Activated T-cell treated with anti-CD3 and anti-CD28 coated beads, Interleukin-2, amount 50 U/mL, for 24 hours (primary cell): ENCODE data around the gene ADRA2C.

Source experiments
- DNase-seq: peaks from one replicate; pipeline ENCODE4 v3.0.0-alpha.2; 2020
- H3K27ac Mint-ChIP-seq: 2 replicates; pipeline ENCODE4 v1.8.0; 2020; ENCODE audit warnings: mild to moderate bottlenecking, mixed read lengths
- H3K27me3 Mint-ChIP-seq: 2 replicates; pipeline ENCODE4 v1.8.0; 2020; ENCODE audit warnings: mixed read lengths
- H3K36me3 Mint-ChIP-seq: 2 replicates; pipeline ENCODE4 v1.8.0; 2020; ENCODE audit warnings: low read depth, mixed read lengths
- H3K4me1 Mint-ChIP-seq: 2 replicates; pipeline ENCODE4 v1.8.0; 2020; ENCODE audit warnings: low read depth, mixed read lengths
- H3K4me3 Mint-ChIP-seq: 2 replicates; pipeline ENCODE4 v1.8.0; 2020; ENCODE audit warnings: mild to moderate bottlenecking, moderate library complexity, mixed read lengths
- H3K9me3 Mint-ChIP-seq: 2 replicates; pipeline ENCODE4 v1.8.0; 2020; ENCODE audit warnings: mixed read lengths

ADRA2C gene

GRCh38 chr4:3744901-3745300 lies 21.3 kb upstream of the ADRA2C start:
- no peak for DNase-seq
- Mint-ChIP-seq H3K4me3 (no peak overlapping the region), H3K4me1 (no peaks in the 10 kb centered on the region), H3K27me3 (peaks cover 73% of the 10 kb centered on the region), H3K9me3 (peaks cover 3% of the 10 kb centered on the region), H3K27ac (no peak overlapping the region), H3K36me3 (no peaks in the 10 kb centered on the region)

- H3K27me3 Mint-ChIP-seq = peaks cover 73% of the 10 kb centered on the region
- H3K4me1 Mint-ChIP-seq = no peaks in the 10 kb centered on the region
- no peaks in the 10 kb centered on the region for H3K36me3 Mint-ChIP-seq
- peaks cover 3% of the 10 kb centered on the region for H3K9me3 Mint-ChIP-seq
- no peak overlapping the region for H3K4me3 Mint-ChIP-seq
- no peak for DNase-seq
- H3K27ac Mint-ChIP-seq = no peak overlapping the region
Measured at GRCh38 chr4:3745886-3746656, 20.1 kb upstream of the ADRA2C start.

DNA sequence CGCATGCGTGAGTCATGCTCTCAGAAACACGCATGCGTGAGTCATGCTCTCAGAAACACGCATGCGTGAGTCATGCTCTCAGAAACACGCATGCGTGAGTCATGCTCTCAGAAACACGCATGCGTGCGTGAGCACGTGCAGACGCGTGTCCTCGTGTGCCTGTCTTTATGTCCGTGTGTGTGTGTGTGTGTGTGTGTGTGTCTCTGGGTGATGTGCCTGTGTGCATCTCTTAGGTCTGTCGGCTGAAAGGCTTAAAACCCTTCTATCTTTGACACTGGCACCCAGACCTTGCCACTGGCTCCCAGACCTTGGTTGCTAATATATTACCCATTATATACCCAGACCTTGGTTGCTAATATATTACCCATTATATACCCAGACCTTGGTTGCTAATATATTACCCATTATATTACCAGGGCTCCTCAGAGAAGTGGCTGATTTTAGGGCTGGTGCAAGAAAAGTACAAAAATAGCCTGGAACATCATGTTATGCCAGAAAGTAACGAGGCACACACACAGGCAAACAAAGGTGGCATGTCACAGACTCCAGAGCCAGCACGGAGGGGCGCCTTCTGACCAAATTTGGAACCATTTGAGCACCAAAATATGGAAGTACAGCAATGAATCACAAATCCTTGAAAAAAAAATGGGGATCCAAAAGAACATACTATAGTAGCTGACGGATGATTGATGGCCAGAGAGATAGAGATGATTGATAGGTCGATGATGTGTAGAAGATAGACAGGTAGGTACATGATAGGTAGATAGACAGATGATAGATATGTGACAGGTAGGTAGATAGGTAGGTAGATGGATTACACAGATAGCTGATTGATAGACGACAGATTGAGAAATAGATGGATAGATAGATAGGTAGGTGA lies 19.2 kb upstream of the ADRA2C start:
- no peak for DNase-seq
- Mint-ChIP-seq H3K4me3 (no peak overlapping the region), H3K27me3 (peaks cover 75% of the 10 kb centered on the region), H3K36me3 (no peaks in the 10 kb centered on the region), H3K4me1 (no peaks in the 10 kb centered on the region), H3K27ac (no peak overlapping the region), H3K9me3 (peaks cover 3% of the 10 kb centered on the region)

DNA sequence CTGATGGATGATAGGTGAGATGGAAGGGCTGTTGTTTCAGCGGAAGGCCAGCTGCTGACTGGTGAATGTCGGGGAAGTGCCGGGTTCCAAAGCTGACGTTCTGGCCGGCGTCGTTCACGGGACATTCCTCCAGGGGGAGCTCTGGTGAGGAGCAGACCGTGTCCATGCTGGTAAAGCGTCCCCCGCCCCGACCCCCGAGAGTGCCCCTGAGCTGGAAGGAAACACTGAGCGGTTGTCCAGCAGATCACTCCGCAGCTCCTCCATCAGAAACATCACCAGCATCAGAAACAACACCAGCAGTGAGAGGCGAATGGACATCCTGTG lies 18.6 kb upstream of the ADRA2C start:
- no peaks in the 10 kb centered on the region for H3K4me1 Mint-ChIP-seq
- H3K27me3 Mint-ChIP-seq = peaks cover 70% of the 10 kb centered on the region
- DNase-seq = peak; percentile 38
- no peaks in the 10 kb centered on the region for H3K36me3 Mint-ChIP-seq
- no peak overlapping the region for H3K27ac Mint-ChIP-seq
- no peak overlapping the region for H3K4me3 Mint-ChIP-seq
- peaks cover 3% of the 10 kb centered on the region for H3K9me3 Mint-ChIP-seq

DNA sequence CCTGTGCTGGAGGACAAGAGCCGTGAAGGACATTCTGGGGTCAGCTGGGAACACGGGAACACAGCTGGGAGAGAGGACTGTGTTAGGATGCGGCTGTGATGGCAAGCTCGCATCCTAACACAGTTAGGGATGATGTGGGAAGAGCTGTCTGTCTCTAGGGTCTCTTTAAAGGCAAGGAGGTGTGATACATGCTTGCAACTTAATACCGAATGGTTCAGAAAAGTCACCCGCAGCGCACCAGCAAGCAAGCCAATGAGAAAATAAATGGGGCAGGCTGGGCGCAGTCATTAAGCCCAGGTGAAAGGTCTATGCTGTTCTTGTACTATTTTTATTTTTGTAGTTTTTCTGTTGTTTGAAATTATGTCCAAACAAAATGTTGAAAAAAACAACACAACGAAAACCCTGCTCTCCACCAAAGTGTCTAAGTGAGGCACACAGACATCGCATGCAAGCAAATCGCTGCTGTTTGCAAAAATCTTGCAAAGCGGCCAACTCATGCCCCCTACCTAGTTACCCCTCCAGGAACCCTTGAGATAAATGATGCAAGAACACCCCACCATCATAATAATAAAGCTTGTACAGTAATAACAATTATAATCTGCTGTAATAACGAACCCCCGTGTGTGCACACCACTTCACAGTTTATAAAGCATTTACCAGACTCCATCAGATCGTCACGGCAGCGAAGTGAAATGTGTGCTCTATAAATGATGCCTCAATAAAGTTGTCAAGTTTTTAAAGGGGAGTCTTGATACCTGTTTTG lies 17.9 kb upstream of the ADRA2C start:
- H3K27ac Mint-ChIP-seq = no peak overlapping the region
- peaks cover 3% of the 10 kb centered on the region for H3K9me3 Mint-ChIP-seq
- H3K4me3 Mint-ChIP-seq = no peak overlapping the region
- DNase-seq = no peak
- no peaks in the 10 kb centered on the region for H3K36me3 Mint-ChIP-seq
- peaks cover 64% of the 10 kb centered on the region for H3K27me3 Mint-ChIP-seq
- no peaks in the 10 kb centered on the region for H3K4me1 Mint-ChIP-seq

GRCh38 chr4:3749081-3749480 lies 17.1 kb upstream of the ADRA2C start:
- no peak for DNase-seq
- Mint-ChIP-seq H3K27ac (no peak overlapping the region), H3K36me3 (no peaks in the 10 kb centered on the region), H3K4me1 (no peaks in the 10 kb centered on the region), H3K27me3 (peaks cover 56% of the 10 kb centered on the region), H3K4me3 (no peak overlapping the region), H3K9me3 (peaks cover 3% of the 10 kb centered on the region)

- Mint-ChIP-seq H3K27ac (no peak overlapping the region), H3K4me1 (no peaks in the 10 kb centered on the region), H3K36me3 (no peaks in the 10 kb centered on the region)
Measured at GRCh38 chr4:3750334-3750733, 15.9 kb upstream of the ADRA2C start.

GRCh38 chr4:3752022-3752421 lies 14.2 kb upstream of the ADRA2C start:
- no peak overlapping the region for H3K27ac Mint-ChIP-seq

More at GRCh38 chr4:3750334-3750733, 15.9 kb upstream of the ADRA2C start:
- Mint-ChIP-seq H3K9me3 (peaks cover 3% of the 10 kb centered on the region), H3K27me3 (peaks cover 54% of the 10 kb centered on the region), H3K4me3 (no peak overlapping the region)
- DNase-seq = no peak

GRCh38 chr4:3753726-3754412 lies 12.3 kb upstream of the ADRA2C start:
- peaks cover 26% of the 10 kb centered on the region for H3K27me3 Mint-ChIP-seq
- no peaks in the 10 kb centered on the region for H3K4me1 Mint-ChIP-seq
- no peak for DNase-seq
- H3K36me3 Mint-ChIP-seq = no peaks in the 10 kb centered on the region
- H3K27ac Mint-ChIP-seq = no peak overlapping the region
- no peak overlapping the region for H3K4me3 Mint-ChIP-seq
- no peaks in the 10 kb centered on the region for H3K9me3 Mint-ChIP-seq

More at GRCh38 chr4:3752022-3752421, 14.2 kb upstream of the ADRA2C start:
- Mint-ChIP-seq H3K4me3 (no peak overlapping the region), H3K9me3 (no peaks in the 10 kb centered on the region), H3K36me3 (no peaks in the 10 kb centered on the region), H3K27me3 (peaks cover 45% of the 10 kb centered on the region), H3K4me1 (no peaks in the 10 kb centered on the region)
- no peak for DNase-seq

GRCh38 chr4:3756343-3757059 lies 9.7 kb upstream of the ADRA2C start:
- no peaks in the 10 kb centered on the region for H3K36me3 Mint-ChIP-seq
- H3K27ac Mint-ChIP-seq = no peak overlapping the region
- no peaks in the 10 kb centered on the region for H3K4me1 Mint-ChIP-seq
- H3K27me3 Mint-ChIP-seq = peaks cover 15% of the 10 kb centered on the region
- no peak overlapping the region for H3K4me3 Mint-ChIP-seq
- DNase-seq = no peak
- no peaks in the 10 kb centered on the region for H3K9me3 Mint-ChIP-seq

DNA sequence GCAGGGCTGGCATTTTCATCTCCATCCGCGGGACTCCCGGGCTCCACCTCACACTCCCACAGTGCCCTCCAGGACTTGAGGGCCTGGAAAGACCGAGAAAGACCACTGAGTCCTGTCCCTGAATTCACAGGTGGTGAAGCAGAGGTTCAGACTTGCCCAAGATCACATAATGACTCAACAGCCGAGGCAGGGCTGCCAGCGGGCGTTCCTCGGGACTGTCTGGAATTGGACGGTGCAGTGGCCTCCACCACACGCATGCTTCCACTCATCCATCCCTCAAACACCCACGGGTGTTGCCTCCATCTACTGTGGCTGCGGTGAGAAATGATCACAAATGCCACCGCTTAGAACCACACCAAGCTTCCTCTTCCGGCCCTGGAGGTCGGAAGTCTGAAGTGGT lies 6.9 kb upstream of the ADRA2C start:
- Mint-ChIP-seq H3K36me3 (no peaks in the 10 kb centered on the region), H3K4me1 (no peaks in the 10 kb centered on the region), H3K4me3 (no peak overlapping the region), H3K27ac (no peak overlapping the region), H3K9me3 (no peaks in the 10 kb centered on the region), H3K27me3 (peaks cover 25% of the 10 kb centered on the region)
- DNase-seq = no peak

GRCh38 chr4:3760346-3760745 lies 5.8 kb upstream of the ADRA2C start:
- H3K36me3 Mint-ChIP-seq = no peaks in the 10 kb centered on the region
- no peak overlapping the region for H3K4me3 Mint-ChIP-seq
- DNase-seq = no peak
- H3K27ac Mint-ChIP-seq = no peak overlapping the region
- peaks cover 26% of the 10 kb centered on the region for H3K27me3 Mint-ChIP-seq
- H3K4me1 Mint-ChIP-seq = no peaks in the 10 kb centered on the region
- H3K9me3 Mint-ChIP-seq = no peaks in the 10 kb centered on the region

DNA sequence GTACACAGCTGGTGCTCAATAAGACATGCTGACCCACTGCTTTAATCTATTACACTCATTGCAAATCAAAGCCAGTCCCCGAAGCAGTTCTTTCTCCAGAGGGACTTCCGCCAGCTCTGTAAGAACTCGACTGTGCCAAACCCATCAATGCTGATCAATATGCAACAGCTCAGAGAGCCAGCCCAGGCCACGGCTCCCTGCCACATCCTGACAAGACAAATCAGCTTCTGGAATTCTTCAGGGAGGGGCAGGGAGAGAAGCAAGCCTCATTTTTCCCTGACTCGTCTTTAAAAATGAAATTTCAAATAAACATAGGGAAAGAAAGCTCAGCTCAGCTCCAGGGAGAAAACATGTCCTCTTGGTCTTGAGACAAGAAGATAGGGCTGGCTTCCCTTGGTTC lies 5.3 kb upstream of the ADRA2C start:
- Mint-ChIP-seq H3K27me3 (peaks cover 26% of the 10 kb centered on the region), H3K27ac (no peak overlapping the region), H3K36me3 (no peaks in the 10 kb centered on the region), H3K4me3 (no peak overlapping the region), H3K4me1 (no peaks in the 10 kb centered on the region), H3K9me3 (no peaks in the 10 kb centered on the region)
- no peak for DNase-seq

GRCh38 chr4:3762264-3762663 lies 3.9 kb upstream of the ADRA2C start:
- no peaks in the 10 kb centered on the region for H3K9me3 Mint-ChIP-seq
- no peaks in the 10 kb centered on the region for H3K36me3 Mint-ChIP-seq
- no peak overlapping the region for H3K27ac Mint-ChIP-seq
- H3K4me3 Mint-ChIP-seq = no peak overlapping the region
- no peak for DNase-seq
- peaks cover 6% of the 10 kb centered on the region for H3K4me1 Mint-ChIP-seq
- peaks cover 33% of the 10 kb centered on the region for H3K27me3 Mint-ChIP-seq
